Activated B cell treated with CpG ODN at 0.5 μM for 24 hours (primary cell): ENCODE results near the gene C5orf58. TPM values are rescaled to one million over a fixed set of nuclear protein-coding genes. Genes with fewer than 3 reads are reported as not detected.

Experiments used
- ATAC-seq: fragments of 200-7000 bp; cut with Tn5 transposase; one replicate; pipeline ENCODE4 v1.10.0; 2021; ENCODE audit warnings: low read depth, mild to moderate bottlenecking, moderate library complexity
- CTCF ChIA-PET: fragments of 350-600 bp; sonication (Branson Sonifier 250); formaldehyde crosslinking; loops from one replicate; lab custom pipeline; 2021; ENCODE audit warnings: antibody characterized with exemption; lab: Charles Lee
- POLR2A ChIA-PET: fragments of 350-600 bp; sonication (Branson Sonifier 250); formaldehyde crosslinking; loops from one replicate; lab custom pipeline; 2021; ENCODE audit warnings: antibody characterized with exemption; lab: Charles Lee
- DNase-seq: peaks from one replicate; pipeline ENCODE4 v3.0.0; 2022
- H3K27ac Mint-ChIP-seq: one replicate; pipeline ENCODE4 v1.8.0; 2020; ENCODE audit warnings: mixed read lengths
- H3K27me3 Mint-ChIP-seq: one replicate; pipeline ENCODE4 v1.8.0; 2021; ENCODE audit warnings: mixed read lengths
- H3K36me3 Mint-ChIP-seq: one replicate; pipeline ENCODE4 v1.8.0; 2021; ENCODE audit warnings: low read depth, mixed read lengths
- H3K4me1 Mint-ChIP-seq: one replicate; pipeline ENCODE4 v1.8.0; 2021; ENCODE audit warnings: mixed read lengths
- H3K4me3 Mint-ChIP-seq: one replicate; pipeline ENCODE4 v1.8.0; 2020; ENCODE audit warnings: mild to moderate bottlenecking, mixed read lengths
- H3K9me3 Mint-ChIP-seq: one replicate; pipeline ENCODE4 v1.8.0; 2020; ENCODE audit warnings: mixed read lengths
- intact Hi-C: fragments of 100-400 bp; cut with micrococcal nuclease; formaldehyde crosslinking; loops from one replicate; pipeline ENCODE4 v1.15.1; 2024
- total RNA-seq: library from RNA; stranded (reverse); gene quantifications from 2 replicates; pipeline ENCODE4 v1.2.3, GENCODE V29; 2022
- TF ChIP-seq, protein P1 (sequence below): fragments of 200-600 bp; IDR thresholded peaks from one replicate; pipeline ENCODE4 v1.8.0; 2022; ENCODE audit warnings: antibody characterized with exemption, mild to moderate bottlenecking

Gene C5orf58
- total RNA-seq, 1 donor from 2014 or later = not detected

- CTCF ChIA-PET = no interaction called here
- intact Hi-C loops = no loop called here
- TF ChIP-seq, protein P1, sequence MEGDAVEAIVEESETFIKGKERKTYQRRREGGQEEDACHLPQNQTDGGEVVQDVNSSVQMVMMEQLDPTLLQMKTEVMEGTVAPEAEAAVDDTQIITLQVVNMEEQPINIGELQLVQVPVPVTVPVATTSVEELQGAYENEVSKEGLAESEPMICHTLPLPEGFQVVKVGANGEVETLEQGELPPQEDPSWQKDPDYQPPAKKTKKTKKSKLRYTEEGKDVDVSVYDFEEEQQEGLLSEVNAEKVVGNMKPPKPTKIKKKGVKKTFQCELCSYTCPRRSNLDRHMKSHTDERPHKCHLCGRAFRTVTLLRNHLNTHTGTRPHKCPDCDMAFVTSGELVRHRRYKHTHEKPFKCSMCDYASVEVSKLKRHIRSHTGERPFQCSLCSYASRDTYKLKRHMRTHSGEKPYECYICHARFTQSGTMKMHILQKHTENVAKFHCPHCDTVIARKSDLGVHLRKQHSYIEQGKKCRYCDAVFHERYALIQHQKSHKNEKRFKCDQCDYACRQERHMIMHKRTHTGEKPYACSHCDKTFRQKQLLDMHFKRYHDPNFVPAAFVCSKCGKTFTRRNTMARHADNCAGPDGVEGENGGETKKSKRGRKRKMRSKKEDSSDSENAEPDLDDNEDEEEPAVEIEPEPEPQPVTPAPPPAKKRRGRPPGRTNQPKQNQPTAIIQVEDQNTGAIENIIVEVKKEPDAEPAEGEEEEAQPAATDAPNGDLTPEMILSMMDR = no peak
- no peaks in the 10 kb centered on the region for H3K9me3 Mint-ChIP-seq
- H3K36me3 Mint-ChIP-seq = no peaks in the 10 kb centered on the region
- no peak overlapping the region for H3K27ac Mint-ChIP-seq
- H3K27me3 Mint-ChIP-seq = peaks cover 16% of the 10 kb centered on the region
- no peak overlapping the region for H3K4me3 Mint-ChIP-seq
- DNase-seq = no peak
- POLR2A ChIA-PET = no interaction called here
- ATAC-seq = no peak
- H3K4me1 Mint-ChIP-seq = no peaks in the 10 kb centered on the region
Observed at GRCh38 chr5:170202117-170202516, 30.7 kb upstream of the C5orf58 start.

DNA sequence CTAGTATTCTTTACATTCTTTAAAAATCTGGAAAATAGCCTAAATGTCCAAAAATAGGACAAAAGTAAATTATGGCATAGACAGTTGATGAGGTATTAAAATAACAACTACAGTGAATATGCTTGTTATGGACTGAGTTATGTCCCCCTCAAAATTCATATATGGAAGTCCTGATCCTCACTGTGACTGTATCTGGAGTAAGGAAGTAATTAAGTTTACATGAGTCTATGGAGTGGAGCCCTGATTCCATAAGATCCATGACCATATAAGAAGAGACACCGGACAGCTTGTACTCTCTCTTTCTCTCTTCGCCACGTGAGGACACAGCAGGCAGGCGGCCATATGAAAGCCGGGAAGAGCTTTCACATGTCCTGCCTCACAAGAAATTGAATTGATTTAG is 28.6 kb upstream of the C5orf58 start:
- ATAC-seq (no peak), DNase-seq (no peak)
- TF ChIP-seq, protein P1 = no peak
- POLR2A ChIA-PET = no interaction called here
- no peaks in the 10 kb centered on the region for H3K9me3 Mint-ChIP-seq
- H3K36me3 Mint-ChIP-seq = no peaks in the 10 kb centered on the region
- peaks cover 17% of the 10 kb centered on the region for H3K27me3 Mint-ChIP-seq
- no peak overlapping the region for H3K4me3 Mint-ChIP-seq
- intact Hi-C loops = no loop called here
- CTCF ChIA-PET = no interaction called here
- no peaks in the 10 kb centered on the region for H3K4me1 Mint-ChIP-seq
- no peak overlapping the region for H3K27ac Mint-ChIP-seq

GRCh38 chr5:170206216-170206615 is 26.6 kb upstream of the C5orf58 start:
- Mint-ChIP-seq H3K36me3 (no peaks in the 10 kb centered on the region), H3K4me1 (no peaks in the 10 kb centered on the region), H3K9me3 (peaks cover 4% of the 10 kb centered on the region), H3K27me3 (peaks cover 30% of the 10 kb centered on the region), H3K27ac (no peak overlapping the region), H3K4me3 (no peak overlapping the region)
- ChIA-PET CTCF (no interaction called here), POLR2A (no interaction called here)
- TF ChIP-seq, protein P1 = no peak
- intact Hi-C loops = no loop called here
- no peak for ATAC-seq
- no peak for DNase-seq

DNA sequence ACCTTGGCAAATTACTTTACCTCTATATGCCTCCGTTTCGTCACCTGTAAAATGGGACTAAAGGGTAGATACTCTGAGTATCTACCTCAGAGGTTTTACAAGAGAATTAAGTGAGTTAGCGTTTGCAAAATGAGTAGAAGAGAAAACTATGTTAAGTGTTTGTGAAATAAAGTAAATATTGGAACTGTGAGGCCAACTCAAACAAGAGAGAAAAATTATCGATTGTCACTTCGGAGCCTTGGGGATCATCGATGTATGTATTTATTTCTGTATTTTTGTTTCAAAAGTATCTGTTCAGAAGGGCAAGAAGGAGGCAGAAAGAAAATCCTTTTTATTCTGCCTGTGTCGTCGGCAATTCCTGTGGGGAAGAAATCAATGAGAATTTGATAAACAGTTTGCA is 25.8 kb upstream of the C5orf58 start:
- DNase-seq (no peak), ATAC-seq (no peak)
- ChIA-PET CTCF (no interaction called here), POLR2A (no interaction called here)
- TF ChIP-seq, protein P1 = no peak
- Mint-ChIP-seq H3K27ac (no peak overlapping the region), H3K36me3 (no peaks in the 10 kb centered on the region), H3K4me1 (no peaks in the 10 kb centered on the region), H3K4me3 (no peak overlapping the region), H3K27me3 (peaks cover 29% of the 10 kb centered on the region), H3K9me3 (peaks cover 4% of the 10 kb centered on the region)
- intact Hi-C loops = no loop called here

- TF ChIP-seq, protein P1 = no peak
- H3K4me3 Mint-ChIP-seq = no peak overlapping the region
- ATAC-seq (no peak), DNase-seq (no peak)
- ChIA-PET POLR2A (no interaction called here), CTCF (no interaction called here)
- H3K4me1 Mint-ChIP-seq = no peaks in the 10 kb centered on the region
- peaks cover 4% of the 10 kb centered on the region for H3K9me3 Mint-ChIP-seq
- no peak overlapping the region for H3K27ac Mint-ChIP-seq
- H3K27me3 Mint-ChIP-seq = peaks cover 28% of the 10 kb centered on the region
- intact Hi-C loops = no loop called here
- no peaks in the 10 kb centered on the region for H3K36me3 Mint-ChIP-seq
Observed at GRCh38 chr5:170211575-170212334, 21.0 kb upstream of the C5orf58 start.
